HuH-7.5 (cell line): ENCODE measurements around the gene TPP1.

Experiments used
- DNase-seq: peaks from one replicate; pipeline ENCODE4 v3.0.0; 2011; ENCODE audit warnings: low spot score

Gene TPP1

GRCh38 chr11:6563121-6563619, 56.1 kb downstream of the TPP1 start:
- DNase-seq, result no peak
